ENCODE data around the gene RHO. TPM values are rescaled to one million over a fixed set of nuclear protein-coding genes. Genes with fewer than 3 reads are reported as not detected.

RHO gene
- total RNA-seq, 2 donors from 2014 or later = not detected

DNA sequence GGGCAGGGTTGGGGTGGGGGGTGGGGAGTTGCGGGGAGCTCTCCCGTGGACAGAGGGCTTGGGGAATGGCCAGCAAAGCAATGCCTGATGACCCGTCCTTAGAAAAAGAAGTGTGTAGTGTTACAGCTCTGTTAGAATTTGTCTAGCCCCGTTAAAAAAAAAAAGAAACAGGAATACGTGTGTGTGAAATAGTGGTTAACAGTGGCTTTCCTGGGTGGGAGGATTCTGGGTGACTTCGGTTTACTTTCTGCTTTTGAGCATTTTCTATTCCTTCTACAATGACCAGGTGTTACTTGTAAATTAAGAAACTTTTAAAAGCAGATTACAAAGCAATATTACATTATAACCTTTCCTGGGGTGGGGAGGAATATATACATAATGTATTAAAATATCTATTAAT is 39.5 kb downstream of the RHO start:
- H3K36me3 ChIP-seq (replicated peaks in 1 of 2; ENCODE audit: insufficient read depth in 1 of 2, low read depth in 2 of 2) = no peaks in the 10 kb centered on the region
- DNase-seq (no peak), ATAC-seq (no peak)
- 60 to 70% methylated on average over 6 of the region's 6 CpGs for WGBS, 2 donors
- no peak overlapping the region for H3K4me3 ChIP-seq
- H3K27ac ChIP-seq = no peak overlapping the region
- intact Hi-C loops (cut with DNase I) = no loop called here
- TF ChIP-seq, protein P1, sequence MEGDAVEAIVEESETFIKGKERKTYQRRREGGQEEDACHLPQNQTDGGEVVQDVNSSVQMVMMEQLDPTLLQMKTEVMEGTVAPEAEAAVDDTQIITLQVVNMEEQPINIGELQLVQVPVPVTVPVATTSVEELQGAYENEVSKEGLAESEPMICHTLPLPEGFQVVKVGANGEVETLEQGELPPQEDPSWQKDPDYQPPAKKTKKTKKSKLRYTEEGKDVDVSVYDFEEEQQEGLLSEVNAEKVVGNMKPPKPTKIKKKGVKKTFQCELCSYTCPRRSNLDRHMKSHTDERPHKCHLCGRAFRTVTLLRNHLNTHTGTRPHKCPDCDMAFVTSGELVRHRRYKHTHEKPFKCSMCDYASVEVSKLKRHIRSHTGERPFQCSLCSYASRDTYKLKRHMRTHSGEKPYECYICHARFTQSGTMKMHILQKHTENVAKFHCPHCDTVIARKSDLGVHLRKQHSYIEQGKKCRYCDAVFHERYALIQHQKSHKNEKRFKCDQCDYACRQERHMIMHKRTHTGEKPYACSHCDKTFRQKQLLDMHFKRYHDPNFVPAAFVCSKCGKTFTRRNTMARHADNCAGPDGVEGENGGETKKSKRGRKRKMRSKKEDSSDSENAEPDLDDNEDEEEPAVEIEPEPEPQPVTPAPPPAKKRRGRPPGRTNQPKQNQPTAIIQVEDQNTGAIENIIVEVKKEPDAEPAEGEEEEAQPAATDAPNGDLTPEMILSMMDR (IDR thresholded peaks at IDR 0.05) = no peak
- no peak for TF ChIP-seq POLR2A (IDR thresholded peaks at IDR 0.05)
- no peaks in the 10 kb centered on the region for H3K27me3 ChIP-seq
- no peaks in the 10 kb centered on the region for H3K9me3 ChIP-seq
- no peaks in the 10 kb centered on the region for H3K4me1 ChIP-seq

DNA sequence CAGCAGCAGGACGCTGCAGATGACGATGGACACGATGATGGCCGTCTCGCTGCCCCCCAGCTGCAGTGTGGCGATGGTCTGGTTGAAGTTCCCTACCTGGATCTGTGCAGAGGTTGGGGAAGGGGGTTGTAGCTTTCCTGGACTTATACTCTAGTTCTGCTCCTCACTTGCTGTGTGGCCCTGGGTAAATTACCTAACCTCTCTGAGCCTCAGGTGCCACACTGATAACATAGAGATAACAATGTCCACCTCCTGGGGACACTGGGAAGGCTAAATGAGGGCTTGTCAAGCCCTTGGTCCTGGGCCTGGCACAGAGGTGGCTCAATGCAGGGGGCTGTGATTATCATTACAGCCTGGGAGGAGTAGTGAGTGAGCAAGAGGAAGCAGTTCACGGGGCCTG is 41.4 kb downstream of the RHO start:
- no peaks in the 10 kb centered on the region for H3K27me3 ChIP-seq
- DNase-seq (no peak), ATAC-seq (no peak)
- TF ChIP-seq, protein P1 (IDR thresholded peaks at IDR 0.05) = no peak
- WGBS, 2 donors = 96% methylated on average over 7 of the region's 7 CpGs; no CpG with 5 or more reads in 1 of the 2 donors
- intact Hi-C loops (cut with DNase I) = no loop called here
- no peaks in the 10 kb centered on the region for H3K4me1 ChIP-seq
- no peaks in the 10 kb centered on the region for H3K9me3 ChIP-seq
- H3K36me3 ChIP-seq (replicated peaks in 1 of 2; ENCODE audit: insufficient read depth in 1 of 2, low read depth in 2 of 2) = no peaks in the 10 kb centered on the region
- no peak overlapping the region for H3K4me3 ChIP-seq
- H3K27ac ChIP-seq = no peak overlapping the region

DNA sequence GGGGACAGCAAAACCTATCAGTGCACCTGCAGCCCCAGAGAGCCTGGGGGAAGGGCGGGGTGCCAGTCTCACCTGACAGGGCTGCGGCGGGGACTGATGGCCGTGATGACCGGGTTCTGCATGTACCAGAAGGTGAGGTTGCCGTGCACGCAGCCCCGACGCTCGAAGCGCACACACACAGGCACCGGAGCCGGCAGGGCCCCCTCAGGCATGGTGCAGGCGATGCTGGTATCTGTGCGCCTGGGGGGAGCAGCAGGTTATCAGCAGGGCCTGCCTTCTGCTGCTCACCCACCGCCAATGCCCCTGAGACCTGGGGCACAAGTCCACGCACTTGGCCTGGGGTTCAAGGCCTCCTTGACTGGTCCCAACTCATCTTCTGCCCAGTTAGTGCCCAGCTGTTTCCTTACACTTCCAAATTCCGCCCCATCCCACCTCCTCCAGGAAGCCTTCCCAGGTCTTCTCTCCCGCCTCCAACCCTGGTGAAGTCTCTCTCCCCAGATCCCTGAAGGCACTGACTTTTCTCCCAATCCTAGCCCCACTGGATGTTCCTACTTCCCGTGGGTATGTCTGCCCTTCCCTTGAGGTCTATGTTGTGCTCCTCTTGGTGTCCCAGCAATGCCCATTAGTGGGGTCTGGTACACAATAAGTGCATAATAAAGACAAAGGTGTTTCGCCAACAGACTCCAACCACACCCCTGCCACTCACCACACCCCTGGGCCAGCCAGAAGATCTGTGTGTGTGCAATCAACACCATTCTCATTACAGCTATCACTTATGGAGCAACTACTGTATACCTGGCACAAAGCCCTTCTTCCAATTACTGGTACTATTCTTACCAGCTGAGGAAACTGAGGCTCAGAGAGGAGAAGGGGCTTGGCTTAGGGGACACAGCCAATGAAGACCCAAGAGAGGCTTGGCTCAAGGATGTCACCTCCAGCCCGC is 43.4 kb downstream of the RHO start:
- intact Hi-C loops (cut with DNase I) = no loop called here
- peaks cover 9% of the 10 kb centered on the region for H3K4me1 ChIP-seq
- no peak for TF ChIP-seq POLR2A (IDR thresholded peaks at IDR 0.05)
- TF ChIP-seq, protein P1 (IDR thresholded peaks at IDR 0.05) = no peak

DNA sequence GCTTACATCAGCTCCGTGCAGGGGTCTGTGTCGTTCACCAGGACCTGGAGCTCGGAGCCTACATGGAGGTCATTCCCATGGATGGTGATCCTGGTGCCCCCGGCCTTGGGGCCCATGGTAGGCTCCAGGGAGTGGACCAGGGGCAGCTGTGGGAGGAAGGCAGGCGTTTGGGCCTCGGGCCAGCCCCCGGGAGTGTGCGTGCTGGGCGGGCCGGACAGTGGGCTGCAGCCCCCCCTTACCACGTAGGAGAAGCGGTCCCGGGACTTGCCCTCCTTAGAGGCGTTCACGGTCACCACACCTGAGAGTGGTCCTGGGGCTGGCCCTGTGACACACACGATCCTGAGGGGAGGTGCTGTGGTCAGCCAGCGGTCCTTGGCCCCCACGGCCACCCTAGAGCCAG is 44.2 kb downstream of the RHO start:
- no peak overlapping the region for H3K4me3 ChIP-seq
- ATAC-seq (no peak), DNase-seq (no peak)
- no peak overlapping the region for H3K27ac ChIP-seq
- H3K4me1 ChIP-seq = peaks cover 11% of the 10 kb centered on the region
- H3K36me3 ChIP-seq (replicated peaks in 1 of 2; ENCODE audit: insufficient read depth in 1 of 2, low read depth in 2 of 2) = no peaks in the 10 kb centered on the region
- intact Hi-C loops (cut with DNase I) = no loop called here
- 87 to 92% methylated on average over 5 to 18 of the region's 18 CpGs for WGBS, 2 donors
- H3K27me3 ChIP-seq = no peaks in the 10 kb centered on the region
- no peaks in the 10 kb centered on the region for H3K9me3 ChIP-seq
- TF ChIP-seq, protein P1 (IDR thresholded peaks at IDR 0.05) = no peak
- no peak for TF ChIP-seq POLR2A (IDR thresholded peaks at IDR 0.05)

More for the DNA sequence above, 43.4 kb downstream of the RHO start:
- no peak overlapping the region for H3K27ac ChIP-seq
- H3K4me3 ChIP-seq = no peak overlapping the region
- no peaks in the 10 kb centered on the region for H3K36me3 ChIP-seq (replicated peaks in 1 of 2; ENCODE audit: insufficient read depth in 1 of 2, low read depth in 2 of 2)
- ATAC-seq (no peak), DNase-seq (no peak)
- no peaks in the 10 kb centered on the region for H3K9me3 ChIP-seq
- WGBS, 2 donors = 95 to 96% methylated on average over 7 to 22 of the region's 22 CpGs
- no peaks in the 10 kb centered on the region for H3K27me3 ChIP-seq

DNA sequence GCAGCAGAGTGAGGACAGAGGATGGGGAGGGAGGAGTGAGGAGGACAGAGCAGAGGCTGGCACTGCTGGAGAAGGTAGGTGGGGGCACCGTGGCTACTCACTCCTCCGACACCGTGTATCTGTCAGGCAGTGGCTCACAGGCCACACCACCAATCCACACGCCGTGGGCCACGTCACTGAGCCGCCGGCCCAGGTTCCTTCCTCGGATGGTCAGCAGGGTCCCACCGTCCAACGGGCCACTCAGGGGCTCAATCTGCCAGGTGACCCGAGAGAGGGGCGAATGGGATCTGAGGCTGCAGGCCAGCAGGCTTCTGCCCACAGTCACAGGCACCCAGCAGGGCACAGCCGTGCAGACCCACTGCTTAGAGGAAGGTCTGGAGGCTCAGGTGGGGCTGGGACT is 45.1 kb downstream of the RHO start:
- Histone ChIP-seq H3K4me3 (no peak overlapping the region), H3K9me3 (no peaks in the 10 kb centered on the region), H3K36me3 (replicated peaks in 1 of 2; ENCODE audit: insufficient read depth in 1 of 2, low read depth in 2 of 2) (no peaks in the 10 kb centered on the region), H3K27ac (no peak overlapping the region), H3K27me3 (no peaks in the 10 kb centered on the region), H3K4me1 (peaks cover 11% of the 10 kb centered on the region)
- WGBS, 2 donors = 90 to 91% methylated on average over 4 to 14 of the region's 14 CpGs
- DNase-seq (no peak), ATAC-seq (no peak)
- intact Hi-C loops (cut with DNase I) = no loop called here
- TF ChIP-seq POLR2A (IDR thresholded peaks at IDR 0.05) = no peak
- TF ChIP-seq, protein P1 (IDR thresholded peaks at IDR 0.05) = no peak

Data from body of pancreas (tissue), 4 donors.